ENCODE data around the gene ACTL8.

ACTL8 gene, protein sequence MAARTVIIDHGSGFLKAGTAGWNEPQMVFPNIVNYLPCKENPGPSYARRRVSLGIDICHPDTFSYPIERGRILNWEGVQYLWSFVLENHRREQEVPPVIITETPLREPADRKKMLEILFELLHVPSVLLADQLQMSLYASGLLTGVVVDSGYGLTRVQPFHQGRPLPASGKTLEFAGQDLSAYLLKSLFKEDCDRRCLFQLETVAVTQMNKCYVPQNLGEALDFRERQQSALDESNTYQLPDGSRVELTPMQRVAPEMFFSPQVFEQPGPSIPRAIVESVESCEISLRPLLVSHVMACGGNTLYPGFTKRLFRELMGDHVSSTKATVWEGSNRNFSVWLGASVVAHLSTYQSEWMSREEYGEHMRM

DNA sequence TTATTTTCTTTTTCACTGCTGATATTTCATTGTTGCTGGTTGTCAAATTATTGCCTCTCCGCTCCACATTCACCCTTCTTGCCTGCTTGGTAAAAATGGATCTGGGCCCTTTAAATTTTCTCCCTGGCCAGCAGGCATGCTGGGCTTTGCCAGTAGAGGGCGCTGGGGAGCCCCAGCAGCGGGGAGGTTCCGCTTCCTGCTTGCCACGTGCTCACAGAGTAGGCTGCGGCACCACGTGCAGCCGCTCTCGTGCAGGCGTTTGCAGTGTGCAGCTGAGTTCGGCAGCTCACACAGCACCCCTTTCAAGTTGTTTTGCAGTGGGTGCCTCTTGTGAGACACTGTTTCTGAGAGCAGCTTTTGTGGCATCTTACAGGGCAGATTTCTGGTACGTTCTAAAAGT is at the start of gene ACTL8:
Gene ACTL8, plus strand, starts transcription at position 214 of the 400 bp plus-strand sequence. CDS start 67,676 bp downstream, outside the sequence.
- DNase-seq (ENCODE audit: low spot score in 2 of 2) (peak in 1 of 2 donors; percentile 48), ATAC-seq (no peak)
- Mint-ChIP-seq H3K4me1 (no peaks in the 10 kb centered on the region), H3K9me3 (peaks cover 24% of the 10 kb centered on the region), H3K4me3 (no peak within 1 kb of the TSS), H3K36me3 (no peaks in the 10 kb centered on the region), H3K27ac (no peak within 1 kb of the TSS)

DNA sequence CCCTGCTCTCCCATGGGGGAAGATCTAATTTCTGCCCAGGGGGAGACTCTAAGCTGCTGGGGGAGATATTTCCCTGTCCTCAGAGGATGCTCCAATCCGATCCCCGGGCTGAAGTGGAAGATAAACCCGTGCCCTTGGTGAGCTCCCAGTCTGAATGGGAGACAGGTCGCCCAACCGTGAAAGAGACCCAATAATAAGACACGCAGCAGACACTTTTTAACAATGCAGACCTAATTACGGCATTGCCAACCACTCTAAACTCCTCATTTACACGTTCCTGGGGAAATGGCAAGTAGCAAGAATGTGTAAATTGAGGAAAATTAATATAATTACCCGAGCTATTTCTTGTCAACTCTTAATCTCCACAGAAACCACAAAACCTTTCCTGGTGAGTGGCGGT is 48.7 kb upstream of the ACTL8 start:
- no peaks in the 10 kb centered on the region for H3K36me3 Mint-ChIP-seq
- no peak overlapping the region for H3K4me3 Mint-ChIP-seq
- no peaks in the 10 kb centered on the region for H3K9me3 Mint-ChIP-seq
- ATAC-seq (no peak), DNase-seq (ENCODE audit: low spot score in 2 of 2) (no peak)
- no peak overlapping the region for H3K27ac Mint-ChIP-seq
- no peaks in the 10 kb centered on the region for H3K4me1 Mint-ChIP-seq

DNA sequence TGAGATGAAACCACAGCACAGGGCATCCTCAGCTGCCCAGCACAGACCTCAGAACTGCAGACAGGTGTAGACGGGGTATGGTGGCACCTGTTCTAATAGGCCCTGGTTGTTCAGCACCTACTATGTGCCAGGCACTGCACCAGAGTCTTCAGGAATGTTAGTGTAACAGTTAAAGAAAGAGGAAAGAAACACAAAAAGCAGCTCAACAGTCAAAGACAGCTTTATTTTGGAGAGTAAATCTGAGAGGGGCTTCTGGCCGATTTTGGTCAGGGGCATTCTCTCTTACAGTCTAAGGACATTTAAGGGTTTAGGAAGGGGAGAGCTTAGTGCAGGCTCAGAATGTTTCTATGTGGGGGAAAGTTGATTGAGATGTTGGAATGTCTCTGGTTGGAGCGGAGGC is 45.2 kb upstream of the ACTL8 start:
- H3K4me1 Mint-ChIP-seq = no peaks in the 10 kb centered on the region
- no peaks in the 10 kb centered on the region for H3K9me3 Mint-ChIP-seq
- no peak for DNase-seq (ENCODE audit: low spot score in 2 of 2)
- H3K36me3 Mint-ChIP-seq = no peaks in the 10 kb centered on the region
- no peak for ATAC-seq
- H3K27ac Mint-ChIP-seq = no peak overlapping the region
- no peak overlapping the region for H3K4me3 Mint-ChIP-seq

DNA sequence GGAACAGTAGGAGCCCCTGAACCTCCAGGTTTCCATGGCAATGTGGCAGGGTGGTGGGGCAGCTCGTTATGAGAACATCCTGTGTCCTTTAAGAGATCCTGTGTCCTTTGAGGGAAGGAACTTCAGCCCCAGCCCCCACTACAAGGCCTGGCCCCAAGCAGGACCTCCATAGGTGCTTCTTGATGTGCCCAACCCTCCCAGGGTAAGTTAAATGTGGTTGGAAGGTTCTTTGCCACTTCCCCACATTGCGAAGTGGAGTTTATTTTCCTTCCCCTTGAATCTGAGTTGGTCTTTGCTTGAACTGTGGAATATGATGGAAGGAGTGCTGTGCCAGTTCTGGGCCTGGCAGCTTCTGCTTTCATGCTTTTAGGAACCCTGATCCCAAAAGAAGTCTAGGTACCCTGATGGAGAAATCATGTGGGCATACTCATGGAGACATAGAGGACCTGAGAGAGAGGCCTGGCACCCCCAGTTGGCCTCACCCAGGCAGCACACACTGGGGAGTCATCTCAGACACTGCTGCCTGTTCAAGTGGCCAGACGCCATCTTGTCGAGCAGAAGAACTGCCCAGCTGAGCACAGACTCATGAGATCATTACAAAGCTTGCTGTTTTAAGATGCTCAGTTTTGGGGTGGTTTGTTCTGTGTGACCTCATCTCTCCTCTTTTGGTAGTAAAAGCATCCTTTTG is 44.1 kb upstream of the ACTL8 start:
- Mint-ChIP-seq H3K27ac (no peak overlapping the region), H3K9me3 (no peaks in the 10 kb centered on the region), H3K4me1 (no peaks in the 10 kb centered on the region), H3K4me3 (no peak overlapping the region), H3K36me3 (peaks cover 2% of the 10 kb centered on the region)
- no peak for ATAC-seq
- DNase-seq (ENCODE audit: low spot score in 2 of 2) = no peak

DNA sequence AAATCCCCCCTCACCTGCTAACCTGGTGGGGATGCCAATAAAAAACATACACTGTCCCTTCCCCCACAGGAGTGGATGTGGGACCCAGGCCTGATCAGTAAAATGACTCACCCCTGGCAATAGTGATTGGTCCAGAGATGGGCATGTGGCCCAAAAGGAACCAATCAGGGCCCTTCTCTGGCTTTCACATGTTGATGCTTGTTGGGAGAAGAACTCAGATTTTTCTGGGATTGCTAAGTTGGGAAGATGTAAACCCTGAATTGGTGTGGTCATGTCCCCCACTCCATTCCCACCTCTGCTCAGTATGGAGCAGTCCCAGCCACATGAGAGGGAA is 43.6 kb upstream of the ACTL8 start:
- H3K4me1 Mint-ChIP-seq = no peaks in the 10 kb centered on the region
- H3K9me3 Mint-ChIP-seq = no peaks in the 10 kb centered on the region
- no peak overlapping the region for H3K27ac Mint-ChIP-seq
- no peak overlapping the region for H3K4me3 Mint-ChIP-seq
- H3K36me3 Mint-ChIP-seq = peaks cover 6% of the 10 kb centered on the region
- no peak for ATAC-seq
- DNase-seq (ENCODE audit: low spot score in 2 of 2) = no peak

DNA sequence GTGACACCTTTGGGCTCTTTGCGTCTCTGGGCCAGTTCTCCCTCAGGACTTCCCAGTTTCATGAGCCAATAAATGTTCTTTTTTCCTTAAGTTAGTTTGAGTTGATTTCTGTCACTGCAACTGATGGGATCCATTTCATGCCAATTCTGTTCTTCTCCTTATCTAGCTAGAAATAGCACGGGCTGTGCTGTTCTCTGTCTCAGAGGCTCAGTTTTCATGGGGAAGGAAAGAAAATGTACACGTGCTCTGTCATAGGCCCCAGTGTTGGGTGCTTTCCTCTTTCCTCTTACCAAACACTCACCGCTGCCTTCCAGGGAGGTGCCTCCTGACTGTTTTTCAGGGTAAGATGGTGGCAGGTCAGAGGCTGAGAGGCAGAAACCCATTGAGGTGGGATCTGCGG is 43.2 kb upstream of the ACTL8 start:
- no peak overlapping the region for H3K4me3 Mint-ChIP-seq
- no peak for ATAC-seq
- no peak overlapping the region for H3K27ac Mint-ChIP-seq
- no peaks in the 10 kb centered on the region for H3K9me3 Mint-ChIP-seq
- no peaks in the 10 kb centered on the region for H3K4me1 Mint-ChIP-seq
- peaks cover 6% of the 10 kb centered on the region for H3K36me3 Mint-ChIP-seq
- no peak for DNase-seq (ENCODE audit: low spot score in 2 of 2)

DNA sequence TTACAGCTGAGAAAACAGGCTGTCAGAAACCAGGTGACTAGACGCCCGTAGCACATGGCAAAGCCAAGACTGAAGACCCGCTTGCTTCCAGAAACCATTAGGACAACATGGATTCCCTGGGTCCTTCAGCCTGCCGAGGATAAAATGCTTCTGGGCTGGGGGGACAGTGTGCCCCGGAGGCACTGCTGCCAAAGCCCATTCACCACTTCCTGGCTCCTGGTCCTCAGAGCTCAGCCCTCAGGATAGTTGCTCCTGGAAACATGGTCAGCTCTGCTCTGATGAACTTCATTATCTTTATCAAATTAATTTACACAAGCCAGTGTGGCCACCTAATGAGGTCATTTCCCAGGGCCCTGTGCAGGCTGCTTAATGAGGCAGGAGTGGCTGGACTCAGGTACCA is 41.1 kb upstream of the ACTL8 start:
- DNase-seq (ENCODE audit: low spot score in 2 of 2) (no peak), ATAC-seq (no peak)
- H3K4me1 Mint-ChIP-seq = no peaks in the 10 kb centered on the region
- H3K4me3 Mint-ChIP-seq = no peak overlapping the region
- H3K9me3 Mint-ChIP-seq = no peaks in the 10 kb centered on the region
- no peak overlapping the region for H3K27ac Mint-ChIP-seq
- H3K36me3 Mint-ChIP-seq = peaks cover 6% of the 10 kb centered on the region

DNA sequence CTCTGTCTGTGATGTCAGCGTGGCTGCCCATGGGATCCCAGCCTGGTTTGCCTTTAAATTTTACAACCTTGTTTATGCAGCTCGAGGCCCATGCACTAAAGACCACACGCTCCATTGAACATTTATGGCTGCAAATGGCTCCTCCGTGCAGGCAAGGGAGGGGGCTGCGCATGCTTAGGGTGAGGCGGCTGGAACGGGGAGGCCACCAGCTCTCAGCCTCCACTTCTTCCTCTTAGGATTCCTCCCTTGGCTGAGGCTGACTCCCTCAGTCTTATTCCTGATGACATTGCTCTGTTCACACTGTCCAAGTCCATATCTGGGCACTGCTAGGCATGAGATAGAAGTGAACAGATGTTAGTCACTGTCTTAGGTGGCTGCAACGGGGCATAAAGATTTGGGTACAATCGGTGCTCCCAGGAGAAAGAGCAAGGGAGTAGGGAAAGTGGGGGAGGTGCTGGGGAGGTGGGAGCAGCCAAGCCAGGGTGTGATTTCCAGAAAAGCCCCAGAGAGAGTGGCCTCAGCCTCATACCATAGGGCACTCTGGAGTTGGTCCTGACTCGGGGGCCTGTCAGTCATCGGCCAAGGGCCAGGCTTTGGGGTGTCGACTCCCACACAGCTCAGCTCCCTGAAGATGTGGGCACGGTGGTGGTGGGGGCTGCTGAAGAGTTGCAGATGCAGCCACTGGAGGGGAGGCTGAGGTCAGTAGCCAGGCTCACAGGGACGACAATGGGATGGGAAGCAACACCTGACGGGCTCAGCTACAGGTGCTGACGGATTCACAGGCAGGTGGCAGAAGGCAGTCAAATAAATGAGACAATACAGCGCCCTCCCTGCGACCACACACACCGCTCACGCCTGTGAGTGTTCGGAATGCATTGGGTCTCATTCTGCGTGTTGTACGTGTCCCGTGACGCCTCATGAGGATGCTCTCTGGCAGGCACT is 37.3 kb upstream of the ACTL8 start:
- H3K4me1 Mint-ChIP-seq = no peaks in the 10 kb centered on the region
- H3K9me3 Mint-ChIP-seq = no peaks in the 10 kb centered on the region
- H3K27ac Mint-ChIP-seq = no peak overlapping the region
- no peak for DNase-seq (ENCODE audit: low spot score in 2 of 2)
- H3K36me3 Mint-ChIP-seq = peaks cover 6% of the 10 kb centered on the region
- H3K4me3 Mint-ChIP-seq = no peak overlapping the region
- ATAC-seq = no peak

DNA sequence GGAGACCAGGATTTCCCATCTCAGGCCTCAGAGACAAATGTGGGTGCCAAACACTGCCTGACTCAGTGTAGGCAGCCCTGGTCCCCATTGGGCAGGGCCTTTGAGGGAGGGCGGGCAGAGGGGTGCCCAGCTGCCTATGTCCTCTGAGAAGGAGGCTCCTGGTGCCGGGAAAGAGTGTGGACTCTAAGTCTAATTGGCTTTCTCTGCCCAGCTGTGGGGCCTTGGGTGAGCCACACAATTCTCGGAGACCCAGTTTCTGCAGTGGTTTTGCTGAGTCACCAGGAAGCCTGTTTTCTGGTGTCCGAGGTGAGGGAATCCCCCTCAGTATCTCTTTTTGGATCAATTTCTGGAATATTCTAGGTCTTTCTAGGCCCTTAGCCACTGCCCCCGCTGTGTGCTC is 35.3 kb upstream of the ACTL8 start:
- Mint-ChIP-seq H3K27ac (no peak overlapping the region), H3K9me3 (no peaks in the 10 kb centered on the region), H3K36me3 (peaks cover 6% of the 10 kb centered on the region), H3K4me1 (no peaks in the 10 kb centered on the region), H3K4me3 (no peak overlapping the region)
- ATAC-seq (no peak), DNase-seq (ENCODE audit: low spot score in 2 of 2) (no peak)

DNA sequence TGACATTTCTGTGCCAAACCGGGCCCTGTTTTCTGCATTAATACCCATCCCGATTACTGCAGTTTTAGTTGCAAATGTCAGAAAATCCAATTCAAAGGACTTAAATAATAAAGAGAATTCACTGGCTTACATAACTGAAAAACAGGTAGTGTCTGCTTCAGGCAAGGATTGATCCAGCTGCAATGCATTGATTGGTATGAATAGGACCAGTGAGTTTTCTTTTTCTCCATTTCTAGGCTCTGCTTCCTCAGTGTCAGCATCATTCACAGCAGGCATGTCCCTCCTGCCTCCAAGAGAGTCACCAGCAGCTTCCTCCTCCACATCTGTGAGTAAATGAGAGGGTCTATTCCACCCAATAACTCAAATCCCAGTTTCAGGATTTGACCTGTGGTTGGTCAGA is 33.7 kb upstream of the ACTL8 start:
- H3K4me3 Mint-ChIP-seq = no peak overlapping the region

DNA sequence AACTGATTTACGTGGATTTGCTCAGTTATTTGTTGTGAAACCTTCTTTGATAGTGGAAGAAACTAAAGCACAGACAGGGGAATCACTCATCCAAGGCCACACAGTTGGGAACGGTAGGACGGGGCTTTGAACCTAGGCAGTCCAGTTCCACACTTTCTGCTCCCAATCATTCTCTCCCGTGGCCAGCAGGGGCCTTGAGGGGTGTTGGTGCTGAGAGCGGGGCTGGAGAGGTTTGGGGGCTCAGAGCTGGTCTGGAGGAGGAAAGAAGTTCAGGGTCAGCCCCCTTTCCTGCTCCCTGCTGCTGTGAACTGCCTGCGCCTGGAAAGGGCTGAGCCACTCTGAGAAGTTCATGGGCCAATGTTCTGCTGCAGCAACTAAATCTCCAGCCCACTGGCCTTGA is 31.4 kb upstream of the ACTL8 start:
- no peak for ATAC-seq
- Mint-ChIP-seq H3K36me3 (no peaks in the 10 kb centered on the region), H3K4me3 (no peak overlapping the region), H3K4me1 (no peaks in the 10 kb centered on the region), H3K9me3 (no peaks in the 10 kb centered on the region), H3K27ac (no peak overlapping the region)
- DNase-seq (ENCODE audit: low spot score in 2 of 2) = no peak

More for the DNA sequence above, 33.7 kb upstream of the ACTL8 start:
- no peak overlapping the region for H3K27ac Mint-ChIP-seq
- ATAC-seq = no peak
- DNase-seq (ENCODE audit: low spot score in 2 of 2) = no peak
- no peaks in the 10 kb centered on the region for H3K9me3 Mint-ChIP-seq
- peaks cover under 1% of the 10 kb centered on the region for H3K36me3 Mint-ChIP-seq
- no peaks in the 10 kb centered on the region for H3K4me1 Mint-ChIP-seq

DNA sequence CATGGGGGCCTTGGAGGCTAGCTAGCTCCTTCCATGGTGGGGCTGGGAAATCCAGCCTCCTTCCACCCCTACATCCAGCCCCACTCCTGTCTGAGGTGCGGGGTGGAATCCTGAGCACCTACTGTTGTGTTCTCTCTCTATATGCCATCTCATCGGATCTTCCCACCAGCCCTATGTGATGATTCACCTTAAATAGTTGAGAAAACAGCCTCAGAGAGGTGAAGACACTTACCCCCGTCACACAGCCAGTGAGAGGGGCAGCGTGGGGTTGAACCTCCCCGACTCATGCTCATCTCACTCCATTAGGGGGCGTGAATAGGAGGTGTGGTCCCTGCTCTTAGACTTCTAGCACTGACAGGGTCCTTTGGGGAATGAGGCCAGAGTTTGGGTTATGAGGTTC is 31.0 kb upstream of the ACTL8 start:
- ATAC-seq (no peak), DNase-seq (ENCODE audit: low spot score in 2 of 2) (no peak)
- H3K4me1 Mint-ChIP-seq = no peaks in the 10 kb centered on the region
- H3K4me3 Mint-ChIP-seq = no peak overlapping the region
- no peak overlapping the region for H3K27ac Mint-ChIP-seq
- H3K9me3 Mint-ChIP-seq = no peaks in the 10 kb centered on the region
- no peaks in the 10 kb centered on the region for H3K36me3 Mint-ChIP-seq

DNA sequence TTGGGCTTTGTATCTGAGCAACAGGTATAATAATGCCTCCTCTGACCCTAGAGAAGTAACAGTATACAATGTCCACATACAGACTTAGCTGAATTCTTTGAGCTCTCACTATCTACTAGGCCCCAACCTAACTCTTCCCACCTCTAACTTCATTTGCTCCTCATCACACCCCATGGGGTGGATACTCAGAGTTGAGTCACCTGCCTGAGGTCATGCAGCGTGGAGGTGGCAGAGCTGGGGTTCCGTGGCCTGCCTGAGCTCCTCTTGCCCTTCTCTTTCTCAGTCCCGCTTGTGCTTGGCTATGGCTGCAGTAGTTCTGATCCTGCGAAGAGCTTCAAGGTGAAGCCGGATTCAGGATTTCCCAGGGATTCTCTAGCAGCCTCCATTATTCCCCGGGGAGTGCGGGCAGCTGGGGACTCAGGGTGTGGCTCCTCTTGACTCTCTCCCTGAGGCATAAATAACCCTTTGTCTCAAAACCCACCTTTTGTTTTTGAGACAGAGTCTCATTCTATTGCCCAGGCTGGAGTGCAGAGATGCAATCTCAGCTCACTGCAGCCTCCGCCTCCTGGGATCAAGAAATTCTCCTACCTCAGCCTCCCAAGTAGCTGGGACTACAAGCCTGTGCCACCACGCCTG is 29.9 kb upstream of the ACTL8 start:
- H3K36me3 Mint-ChIP-seq = no peaks in the 10 kb centered on the region
- H3K4me3 Mint-ChIP-seq = no peak overlapping the region
- no peak overlapping the region for H3K27ac Mint-ChIP-seq
- DNase-seq (ENCODE audit: low spot score in 2 of 2) (no peak), ATAC-seq (no peak)
- H3K9me3 Mint-ChIP-seq = no peaks in the 10 kb centered on the region
- no peaks in the 10 kb centered on the region for H3K4me1 Mint-ChIP-seq

DNA sequence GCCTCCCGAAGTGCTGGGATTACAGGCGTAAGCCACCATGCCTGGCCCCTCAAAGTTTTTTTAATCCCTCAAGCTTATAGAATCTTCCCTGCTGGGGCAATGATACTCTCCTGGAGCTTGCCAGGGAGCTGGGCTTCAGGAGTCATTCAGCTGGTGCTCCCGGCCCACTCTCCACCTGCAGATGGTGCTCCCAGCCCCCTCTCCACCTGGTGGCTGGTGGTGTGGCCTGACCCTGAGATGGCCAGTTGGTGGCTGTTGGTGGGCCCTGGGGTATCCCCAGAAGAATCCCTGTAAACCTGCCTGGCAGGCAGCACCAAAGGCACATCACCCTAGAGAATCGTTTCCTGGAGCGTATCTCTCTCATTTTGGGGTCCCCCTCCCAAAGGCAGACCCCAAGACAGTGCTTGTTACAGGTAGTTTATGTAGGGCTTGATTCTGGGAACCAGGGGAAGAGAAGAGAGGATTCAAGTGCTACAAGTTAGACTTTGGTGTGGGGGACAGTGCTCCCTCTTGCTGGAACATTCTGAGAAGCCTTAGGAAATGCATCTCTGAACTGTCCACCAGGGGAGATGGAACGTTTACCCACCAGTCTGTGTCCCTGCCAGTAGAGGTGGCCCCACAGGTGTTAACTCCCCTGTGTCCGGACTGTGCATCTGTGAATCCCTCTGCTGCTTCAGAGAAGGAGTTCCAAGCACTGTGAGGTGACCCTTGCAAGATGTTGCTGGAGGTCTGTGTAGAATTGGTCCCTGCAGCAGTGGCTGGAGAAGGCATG is 29.1 kb upstream of the ACTL8 start:
- Mint-ChIP-seq H3K27ac (no peak overlapping the region), H3K4me1 (no peaks in the 10 kb centered on the region), H3K9me3 (no peaks in the 10 kb centered on the region), H3K4me3 (no peak overlapping the region), H3K36me3 (no peaks in the 10 kb centered on the region)
- no peak for DNase-seq (ENCODE audit: low spot score in 2 of 2)
- ATAC-seq = peak; percentile 22

Measured in stimulated activated effector memory CD8-positive, alpha-beta T cell treated with anti-CD3 and anti-CD28 coated beads, Interleukin-12 subunit alpha, Interleukin-12 subunit beta, amount 100 ng/mL, for 72 hours (primary cell).